Measurements from ENCODE around the gene CELA1. TPM values are rescaled to one million over a fixed set of nuclear protein-coding genes. Genes with fewer than 3 reads are reported as not detected.
A peak's percentile ranks its signal among the peaks of the same experiment; 100 is the strongest.

The CELA1 gene
- total RNA-seq, 1 donor from 2014 or later, result not detected

DNA sequence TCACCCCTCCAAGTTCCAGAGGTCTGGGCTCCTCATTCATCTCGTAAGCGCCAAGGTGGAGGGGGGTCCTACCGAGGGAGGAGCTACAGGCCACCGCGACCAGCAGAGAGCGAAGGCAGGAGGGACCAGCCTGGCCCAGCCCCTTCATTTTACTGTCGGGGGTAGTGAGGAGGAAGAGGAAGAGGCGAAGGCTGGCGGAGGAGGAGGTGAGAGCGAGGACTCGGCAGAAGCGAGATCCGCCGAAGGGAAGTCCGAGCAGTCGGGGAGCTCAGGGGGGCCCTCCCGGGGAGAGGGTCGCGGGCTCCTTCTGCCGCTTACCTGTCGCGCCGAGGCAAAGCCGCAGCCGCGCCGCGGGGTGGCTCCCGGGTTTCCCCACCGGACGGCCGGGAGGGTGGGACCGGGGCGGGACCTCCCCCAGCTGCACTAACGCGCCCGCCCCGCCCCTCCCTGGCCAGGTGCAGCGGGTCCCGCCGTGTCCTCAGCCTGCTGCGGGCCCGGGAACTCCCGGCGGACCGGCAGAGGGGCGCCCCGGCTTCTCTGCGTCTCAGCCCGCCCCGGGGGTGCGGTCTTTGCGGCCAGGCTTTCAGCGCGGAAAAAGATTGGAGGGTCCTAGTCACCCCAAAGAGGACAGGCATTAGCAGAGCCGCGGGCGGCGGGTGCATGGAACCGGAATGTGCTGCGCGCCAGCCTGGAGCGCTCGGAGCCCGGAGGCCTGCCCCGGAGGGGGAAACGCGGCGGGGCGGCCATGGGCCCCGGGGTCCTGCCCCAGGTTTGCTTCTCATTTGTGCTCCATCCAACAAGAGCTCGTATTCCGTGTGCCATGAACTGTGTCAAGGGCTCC is 45.0 kb upstream of the CELA1 start, which contains the start of gene GALNT6:
GALNT6 (minus strand) TSS at position 124 of the 841 bp plus-strand sequence. CDS start 11,625 bp downstream, outside the sequence.
- DNase-seq (ENCODE audit: low spot score, unreplicated experiment), result peak; percentile 64
- Mint-ChIP-seq H3K27me3 (peaks cover 72% of the 10 kb centered on the region), H3K9me3 (ENCODE audit: low read depth) (no peaks in the 10 kb centered on the region), H3K27ac (peak within 1 kb of the TSS; percentile 78), H3K4me3 (ENCODE audit: low read depth) (peak within 1 kb of the TSS; percentile 84), H3K4me1 (ENCODE audit: low read depth) (peaks cover 5% of the 10 kb centered on the region), H3K36me3 (ENCODE audit: insufficient read depth) (no peaks in the 10 kb centered on the region)
- TF ChIP-seq CTCF (IDR thresholded peaks at IDR 0.05; ENCODE audit: unreplicated experiment), result no peak

GRCh38 chr12:51390891-51391282 is 44.4 kb upstream of the CELA1 start:
- Mint-ChIP-seq H3K27me3 (peaks cover 71% of the 10 kb centered on the region), H3K9me3 (ENCODE audit: low read depth) (no peaks in the 10 kb centered on the region), H3K4me3 (ENCODE audit: low read depth) (peak overlapping the region; percentile 84), H3K4me1 (ENCODE audit: low read depth) (peaks cover 9% of the 10 kb centered on the region), H3K27ac (peak overlapping the region; percentile 78), H3K36me3 (ENCODE audit: insufficient read depth) (no peaks in the 10 kb centered on the region)
- no peak for DNase-seq (ENCODE audit: low spot score, unreplicated experiment)
- TF ChIP-seq CTCF (IDR thresholded peaks at IDR 0.05; ENCODE audit: unreplicated experiment), result no peak

DNA sequence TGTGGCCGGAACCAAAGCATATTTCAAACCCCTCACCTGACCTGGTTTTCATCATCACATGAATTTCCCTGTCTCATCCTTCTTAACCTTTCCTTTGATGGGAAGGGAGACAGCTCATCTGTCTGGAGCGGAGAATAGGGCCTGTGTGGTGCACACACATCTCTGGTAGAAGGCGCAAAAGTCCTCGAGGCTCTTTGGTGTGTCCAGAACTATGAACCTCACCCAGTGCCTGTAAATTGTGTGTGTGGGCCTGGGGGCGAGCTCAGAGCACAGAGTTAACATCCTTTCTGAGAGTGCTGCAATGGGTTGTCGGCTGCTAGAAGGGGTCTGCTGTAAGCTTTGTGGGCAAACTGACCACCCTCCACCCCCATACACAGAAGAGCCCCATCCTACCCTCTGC is 44.0 kb upstream of the CELA1 start:
- H3K36me3 Mint-ChIP-seq (ENCODE audit: insufficient read depth), result no peaks in the 10 kb centered on the region
- H3K27ac Mint-ChIP-seq, result no peak overlapping the region
- no peaks in the 10 kb centered on the region for H3K9me3 Mint-ChIP-seq (ENCODE audit: low read depth)
- DNase-seq (ENCODE audit: low spot score, unreplicated experiment), result no peak
- no peak for TF ChIP-seq CTCF (IDR thresholded peaks at IDR 0.05; ENCODE audit: unreplicated experiment)
- H3K4me1 Mint-ChIP-seq (ENCODE audit: low read depth), result peaks cover 9% of the 10 kb centered on the region
- peaks cover 67% of the 10 kb centered on the region for H3K27me3 Mint-ChIP-seq
- peak overlapping the region; percentile 84 for H3K4me3 Mint-ChIP-seq (ENCODE audit: low read depth)

DNA sequence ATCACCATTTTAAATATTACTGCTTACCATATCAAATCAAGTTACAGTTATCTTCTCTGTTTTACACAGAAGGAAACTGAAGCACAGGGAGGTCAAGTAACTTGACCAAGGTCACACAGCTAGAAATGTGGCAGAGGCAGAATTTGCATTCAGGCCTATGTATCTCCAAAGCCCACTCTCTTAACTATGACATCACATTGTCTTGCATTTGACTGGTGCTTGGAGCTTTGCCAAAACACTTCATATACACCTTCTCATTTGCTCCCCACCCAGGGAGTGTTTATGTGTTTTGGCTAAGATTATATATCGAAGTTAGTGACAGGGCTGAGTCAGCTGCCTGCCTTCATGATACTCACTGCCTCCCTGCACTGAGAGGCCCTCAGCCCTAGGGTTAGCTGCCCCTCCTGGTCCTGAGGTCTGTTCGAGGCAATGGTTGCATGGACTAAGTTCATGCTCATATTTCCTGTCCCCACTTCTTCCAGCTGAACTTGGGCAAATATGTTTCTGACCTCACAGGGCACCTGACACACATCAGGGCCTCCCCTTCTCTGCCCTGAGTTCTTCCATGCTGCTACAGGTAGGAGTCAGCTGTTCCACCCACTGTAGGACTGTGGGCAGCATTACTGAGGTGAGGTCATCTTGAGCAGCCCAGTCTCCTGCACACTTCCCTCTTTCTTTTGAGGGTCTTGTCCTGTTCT is 43.0 kb upstream of the CELA1 start:
- Mint-ChIP-seq H3K4me3 (ENCODE audit: low read depth) (no peak overlapping the region), H3K4me1 (ENCODE audit: low read depth) (peaks cover 9% of the 10 kb centered on the region), H3K9me3 (ENCODE audit: low read depth) (no peaks in the 10 kb centered on the region), H3K27ac (no peak overlapping the region), H3K27me3 (peaks cover 59% of the 10 kb centered on the region), H3K36me3 (ENCODE audit: insufficient read depth) (no peaks in the 10 kb centered on the region)
- TF ChIP-seq CTCF (IDR thresholded peaks at IDR 0.05; ENCODE audit: unreplicated experiment), result no peak
- DNase-seq (ENCODE audit: low spot score, unreplicated experiment), result no peak

DNA sequence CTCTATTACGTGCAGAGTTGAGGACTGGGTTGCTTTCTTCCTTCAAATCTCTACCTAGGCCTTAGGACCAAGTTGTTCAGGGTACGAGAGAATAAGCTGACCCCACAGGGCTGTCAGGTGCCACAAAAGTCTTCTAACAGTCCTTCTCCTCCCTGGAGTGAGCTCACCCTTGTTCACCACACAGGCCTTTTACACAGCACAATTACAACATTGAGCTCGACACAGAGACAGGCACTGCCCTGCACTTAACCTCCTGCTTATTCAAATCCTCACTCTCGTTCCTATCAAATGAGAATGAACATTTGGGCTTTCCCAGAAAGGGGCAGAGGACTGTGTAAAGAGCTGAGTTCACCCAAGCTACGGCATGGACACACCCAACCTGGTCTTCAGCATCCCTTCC is 42.4 kb upstream of the CELA1 start:
- no peaks in the 10 kb centered on the region for H3K9me3 Mint-ChIP-seq (ENCODE audit: low read depth)
- H3K36me3 Mint-ChIP-seq (ENCODE audit: insufficient read depth), result no peaks in the 10 kb centered on the region
- TF ChIP-seq CTCF (IDR thresholded peaks at IDR 0.05; ENCODE audit: unreplicated experiment), result no peak
- peaks cover 56% of the 10 kb centered on the region for H3K27me3 Mint-ChIP-seq
- no peak overlapping the region for H3K4me3 Mint-ChIP-seq (ENCODE audit: low read depth)
- DNase-seq (ENCODE audit: low spot score, unreplicated experiment), result no peak
- H3K4me1 Mint-ChIP-seq (ENCODE audit: low read depth), result peaks cover 9% of the 10 kb centered on the region
- H3K27ac Mint-ChIP-seq, result no peak overlapping the region

Data from progenitor cell of endocrine pancreas (in vitro differentiated cells).